Nephron (organoid): ENCODE data around the gene SOX8.
A peak's percentile ranks its signal among the peaks of the same experiment; 100 is the strongest.

Experiments
- H3K27ac Mint-ChIP-seq, 3 experiments: 2 replicates each; pipeline ENCODE4 v1.8.0; 2020; ENCODE audit warnings: mixed read lengths in 3 of 3, mild to moderate bottlenecking in 2 of 3, moderate library complexity in 1 of 3
- H3K27me3 Mint-ChIP-seq: 2 replicates; pipeline ENCODE4 v1.8.0; 2021; ENCODE audit warnings: low read depth, mild to moderate bottlenecking, moderate library complexity, mixed read lengths
- H3K36me3 Mint-ChIP-seq: 2 replicates; pipeline ENCODE4 v1.8.0; 2020; ENCODE audit warnings: low read depth, mixed read lengths
- H3K4me1 Mint-ChIP-seq: 2 replicates; pipeline ENCODE4 v1.8.0; 2020; ENCODE audit warnings: mixed read lengths
- H3K4me3 Mint-ChIP-seq, 3 experiments: 2 replicates each; pipeline ENCODE4 v1.8.0; 2020; ENCODE audit warnings: mild to moderate bottlenecking in 3 of 3, mixed read lengths in 3 of 3, moderate library complexity in 2 of 3
- H3K9me3 Mint-ChIP-seq: 2 replicates; pipeline ENCODE4 v1.8.0; 2020; ENCODE audit warnings: mixed read lengths
- TF ChIP-seq, protein P1 (sequence below), 3 experiments: fragments of 200-600 bp; sonication (generic); IDR thresholded peaks; one replicate each; pipeline ENCODE4 v1.5.0; 2021; ENCODE audit warnings: antibody characterized with exemption in 3 of 3; ENCODE audit not compliant: unreplicated experiment in 3 of 3

Gene SOX8

DNA sequence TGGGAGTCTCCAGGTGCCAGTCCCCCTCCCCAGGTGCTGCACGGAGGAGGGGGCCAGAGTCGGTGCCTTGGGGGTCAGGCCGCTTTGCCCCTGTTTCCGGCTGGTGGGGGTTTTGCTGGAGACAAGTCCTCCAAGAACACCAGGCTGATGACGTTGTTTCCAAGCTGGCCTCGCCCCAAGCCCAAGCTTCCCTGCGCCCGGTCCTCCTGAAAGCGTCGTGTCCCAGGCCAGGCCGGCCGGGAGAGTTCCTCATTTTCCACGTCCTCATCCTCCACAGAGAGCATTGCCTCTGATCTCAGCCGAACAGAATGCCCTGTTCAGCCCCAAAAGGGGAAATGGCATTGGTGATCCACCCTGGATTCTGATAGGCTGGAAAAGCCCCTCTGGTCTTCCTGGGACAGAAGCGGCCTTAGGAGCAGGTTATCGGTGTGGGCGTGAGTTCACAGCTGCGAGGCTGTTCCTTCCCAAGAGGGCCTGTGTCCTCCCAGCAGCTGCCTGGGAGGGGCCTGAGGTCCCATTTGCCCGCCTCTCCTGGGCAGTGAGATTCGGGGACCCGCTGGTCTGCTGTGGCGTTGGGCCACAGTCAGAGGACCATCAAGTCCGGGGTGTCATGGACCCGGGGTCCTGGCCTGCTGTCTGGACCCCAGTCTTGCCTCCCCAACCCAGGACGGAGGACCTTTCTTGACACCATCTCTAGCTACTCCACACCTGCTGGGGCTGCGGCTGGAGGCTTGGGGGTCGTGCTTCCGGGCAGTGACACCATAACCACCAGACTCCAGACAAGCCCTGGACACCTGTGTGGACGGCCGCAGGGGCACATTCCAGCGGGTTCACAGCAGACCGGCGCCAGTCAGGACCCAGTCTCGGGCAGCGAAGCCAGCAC is 7.1 kb downstream of the SOX8 start:
- TF ChIP-seq, protein P1, sequence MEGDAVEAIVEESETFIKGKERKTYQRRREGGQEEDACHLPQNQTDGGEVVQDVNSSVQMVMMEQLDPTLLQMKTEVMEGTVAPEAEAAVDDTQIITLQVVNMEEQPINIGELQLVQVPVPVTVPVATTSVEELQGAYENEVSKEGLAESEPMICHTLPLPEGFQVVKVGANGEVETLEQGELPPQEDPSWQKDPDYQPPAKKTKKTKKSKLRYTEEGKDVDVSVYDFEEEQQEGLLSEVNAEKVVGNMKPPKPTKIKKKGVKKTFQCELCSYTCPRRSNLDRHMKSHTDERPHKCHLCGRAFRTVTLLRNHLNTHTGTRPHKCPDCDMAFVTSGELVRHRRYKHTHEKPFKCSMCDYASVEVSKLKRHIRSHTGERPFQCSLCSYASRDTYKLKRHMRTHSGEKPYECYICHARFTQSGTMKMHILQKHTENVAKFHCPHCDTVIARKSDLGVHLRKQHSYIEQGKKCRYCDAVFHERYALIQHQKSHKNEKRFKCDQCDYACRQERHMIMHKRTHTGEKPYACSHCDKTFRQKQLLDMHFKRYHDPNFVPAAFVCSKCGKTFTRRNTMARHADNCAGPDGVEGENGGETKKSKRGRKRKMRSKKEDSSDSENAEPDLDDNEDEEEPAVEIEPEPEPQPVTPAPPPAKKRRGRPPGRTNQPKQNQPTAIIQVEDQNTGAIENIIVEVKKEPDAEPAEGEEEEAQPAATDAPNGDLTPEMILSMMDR (IDR thresholded peaks at IDR 0.05; ENCODE audit: unreplicated experiment in 3 of 3), result no peak
- Mint-ChIP-seq H3K36me3 (peaks cover 6% of the 10 kb centered on the region), H3K4me3 (peak overlapping the region in 1 of 3 experiments; percentile 54), H3K9me3 (no peaks in the 10 kb centered on the region), H3K27ac (no peak overlapping the region), H3K27me3 (peaks cover 9% of the 10 kb centered on the region), H3K4me1 (peaks cover 23% of the 10 kb centered on the region)

GRCh38 chr16:989354-989814 is 7.8 kb downstream of the SOX8 start:
- H3K9me3 Mint-ChIP-seq, result no peaks in the 10 kb centered on the region
- peaks cover 6% of the 10 kb centered on the region for H3K36me3 Mint-ChIP-seq
- TF ChIP-seq, protein P1 (IDR thresholded peaks at IDR 0.05; ENCODE audit: unreplicated experiment in 3 of 3), result no peak
- H3K4me3 Mint-ChIP-seq, result no peak overlapping the region
- peaks cover 23% of the 10 kb centered on the region for H3K4me1 Mint-ChIP-seq
- no peak overlapping the region for H3K27ac Mint-ChIP-seq
- peaks cover 10% of the 10 kb centered on the region for H3K27me3 Mint-ChIP-seq

- H3K4me1 Mint-ChIP-seq, result peaks cover 25% of the 10 kb centered on the region
- H3K9me3 Mint-ChIP-seq, result no peaks in the 10 kb centered on the region
- TF ChIP-seq, protein P1 (IDR thresholded peaks at IDR 0.05; ENCODE audit: unreplicated experiment in 3 of 3), result no peak
- peaks cover 21% of the 10 kb centered on the region for H3K27me3 Mint-ChIP-seq
- H3K27ac Mint-ChIP-seq, result no peak overlapping the region
- no peak overlapping the region for H3K4me3 Mint-ChIP-seq
- peaks cover 4% of the 10 kb centered on the region for H3K36me3 Mint-ChIP-seq
Measured at GRCh38 chr16:990516-991291, 9.1 kb downstream of the SOX8 start.

- no peak overlapping the region for H3K27ac Mint-ChIP-seq
- H3K4me1 Mint-ChIP-seq, result peaks cover 24% of the 10 kb centered on the region
- H3K9me3 Mint-ChIP-seq, result no peaks in the 10 kb centered on the region
- peaks cover 26% of the 10 kb centered on the region for H3K27me3 Mint-ChIP-seq
- TF ChIP-seq, protein P1 (IDR thresholded peaks at IDR 0.05; ENCODE audit: unreplicated experiment in 3 of 3), result no peak
- H3K36me3 Mint-ChIP-seq, result no peaks in the 10 kb centered on the region
- no peak overlapping the region for H3K4me3 Mint-ChIP-seq
Measured at GRCh38 chr16:991345-991744, 9.8 kb downstream of the SOX8 start.

- Mint-ChIP-seq H3K36me3 (no peaks in the 10 kb centered on the region), H3K4me1 (peaks cover 25% of the 10 kb centered on the region), H3K4me3 (no peak overlapping the region), H3K9me3 (no peaks in the 10 kb centered on the region), H3K27ac (no peak overlapping the region), H3K27me3 (peaks cover 31% of the 10 kb centered on the region)
- TF ChIP-seq, protein P1 (IDR thresholded peaks at IDR 0.05; ENCODE audit: unreplicated experiment in 3 of 3), result no peak
Measured at GRCh38 chr16:991773-992172, 10.2 kb downstream of the SOX8 start.
